Activated naive CD4-positive, alpha-beta T cell treated with anti-CD3 and anti-CD28 coated beads for 36 hours (primary cell): ENCODE measurements around the gene PJVK. TPM values are rescaled to one million over a fixed set of nuclear protein-coding genes. Genes with fewer than 3 reads are reported as not detected.
"Not testable (repeated sequence)": the region's sequence is repeated elsewhere in the genome, so short reads cannot be mapped to it uniquely, and the experiment has no call there.

Source experiments
- CTCF ChIA-PET: fragments of 350-600 bp; sonication (Branson Sonifier 250); formaldehyde crosslinking; loops from one replicate; lab custom pipeline; 2021; ENCODE audit warnings: antibody characterized with exemption; lab: Charles Lee
- DNase-seq: peaks from one replicate; pipeline ENCODE4 v3.0.0-alpha.2; 2020
- H3K27ac Mint-ChIP-seq: one replicate; pipeline ENCODE4 v1.8.0; 2021; ENCODE audit warnings: mild to moderate bottlenecking, mixed read lengths
- H3K27me3 Mint-ChIP-seq: one replicate; pipeline ENCODE4 v1.8.0; 2021; ENCODE audit warnings: low read depth, mixed read lengths
- H3K36me3 Mint-ChIP-seq: one replicate; pipeline ENCODE4 v1.8.0; 2021; ENCODE audit warnings: low read depth, mixed read lengths
- H3K4me1 Mint-ChIP-seq: one replicate; pipeline ENCODE4 v1.8.0; 2021; ENCODE audit warnings: low read depth, mixed read lengths
- H3K4me3 Mint-ChIP-seq: one replicate; pipeline ENCODE4 v1.8.0; 2021; ENCODE audit warnings: mild to moderate bottlenecking, moderate library complexity, mixed read lengths
- H3K9me3 Mint-ChIP-seq: one replicate; pipeline ENCODE4 v1.8.0; 2021; ENCODE audit warnings: mixed read lengths
- intact Hi-C: fragments of 100-400 bp; cut with micrococcal nuclease; formaldehyde crosslinking; loops from one replicate; pipeline ENCODE4 v1.15.1; 2023
- total RNA-seq, 2 experiments: library from RNA; stranded (reverse); gene quantifications; one replicate each; pipeline ENCODE4 v1.2.3, GENCODE V29; 2021

PJVK gene
- total RNA-seq, 2 experiments from 2014 or later: 2.0 to 2.4 TPM

GRCh38 chr2:178417916-178418315 is 33.3 kb upstream of the PJVK start:
- Mint-ChIP-seq H3K36me3 (peaks cover 4% of the 10 kb centered on the region), H3K9me3 (no peaks in the 10 kb centered on the region), H3K27ac (no peak overlapping the region), H3K4me3 (no peak overlapping the region), H3K4me1 (peaks cover 12% of the 10 kb centered on the region), H3K27me3 (no peaks in the 10 kb centered on the region)
- intact Hi-C loops: no loop called here
- CTCF ChIA-PET: interaction anchor here (2.3 to 5.8 kb wide), 2 partner anchors 13 to 21 kb away, joined by 7 to 59 read pairs; no protein-coding TSS in a partner anchor
- no peak for DNase-seq

- Mint-ChIP-seq H3K27me3 (no peaks in the 10 kb centered on the region), H3K4me1 (peaks cover 7% of the 10 kb centered on the region), H3K36me3 (peaks cover 4% of the 10 kb centered on the region), H3K27ac (no peak overlapping the region), H3K4me3 (no peak overlapping the region), H3K9me3 (no peaks in the 10 kb centered on the region)
- DNase-seq: no peak
- CTCF ChIA-PET: interaction anchor here (1.0 to 2.3 kb wide), 5 partner anchors 13 to 30 kb away, joined by 4 to 9 read pairs (median 4); no protein-coding TSS in a partner anchor
- intact Hi-C loops: no loop called here
Measured at GRCh38 chr2:178418426-178418825, 32.8 kb upstream of the PJVK start.

- H3K27ac Mint-ChIP-seq: no peak overlapping the region
Measured at GRCh38 chr2:178419123-178419522, 32.1 kb upstream of the PJVK start.

GRCh38 chr2:178420463-178420999 is 30.6 kb upstream of the PJVK start:
- CTCF ChIA-PET: interaction anchor here (0.7 to 1.7 kb wide), 4 partner anchors 24 to 436 kb away, joined by 3 to 9 read pairs (median 5); partner anchors contain the start of gene RBM45
- intact Hi-C loops: no loop called here
- H3K27me3 Mint-ChIP-seq: no peaks in the 10 kb centered on the region

More at GRCh38 chr2:178419123-178419522, 32.1 kb upstream of the PJVK start:
- DNase-seq: no peak
- H3K27me3 Mint-ChIP-seq: no peaks in the 10 kb centered on the region
- intact Hi-C loops: no loop called here
- H3K9me3 Mint-ChIP-seq: peaks cover under 1% of the 10 kb centered on the region
- no peak overlapping the region for H3K4me3 Mint-ChIP-seq
- peaks cover 7% of the 10 kb centered on the region for H3K4me1 Mint-ChIP-seq
- H3K36me3 Mint-ChIP-seq: peaks cover 9% of the 10 kb centered on the region
- CTCF ChIA-PET: interaction anchor here (1.0 to 2.3 kb wide), 7 partner anchors 12 to 55 kb away, joined by 3 to 9 read pairs (median 4); no protein-coding TSS in a partner anchor

GRCh38 chr2:178422097-178422496 is 29.1 kb upstream of the PJVK start:
- H3K4me3 Mint-ChIP-seq: no peak overlapping the region
- peaks cover 34% of the 10 kb centered on the region for H3K36me3 Mint-ChIP-seq
- H3K9me3 Mint-ChIP-seq: peaks cover 23% of the 10 kb centered on the region
- no peaks in the 10 kb centered on the region for H3K27me3 Mint-ChIP-seq
- CTCF ChIA-PET: no interaction called here
- DNase-seq: no peak
- no peak overlapping the region for H3K27ac Mint-ChIP-seq
- intact Hi-C loops: no loop called here
- H3K4me1 Mint-ChIP-seq: no peaks in the 10 kb centered on the region

More at GRCh38 chr2:178420463-178420999, 30.6 kb upstream of the PJVK start:
- no peaks in the 10 kb centered on the region for H3K4me1 Mint-ChIP-seq
- no peak overlapping the region for H3K4me3 Mint-ChIP-seq
- H3K27ac Mint-ChIP-seq: no peak overlapping the region
- H3K36me3 Mint-ChIP-seq: peaks cover 20% of the 10 kb centered on the region
- DNase-seq: no peak
- peaks cover 14% of the 10 kb centered on the region for H3K9me3 Mint-ChIP-seq

GRCh38 chr2:178423746-178424145 is 27.4 kb upstream of the PJVK start:
- H3K4me1 Mint-ChIP-seq, H3K27ac Mint-ChIP-seq, intact Hi-C loops, H3K27me3 Mint-ChIP-seq, H3K4me3 Mint-ChIP-seq, DNase-seq: not testable (repeated sequence)
- Mint-ChIP-seq H3K36me3 (peaks cover 48% of the 10 kb centered on the region), H3K9me3 (peaks cover 24% of the 10 kb centered on the region)
- CTCF ChIA-PET: interaction anchor here (0.8 kb wide), 1 partner anchor 9 kb away, joined by 4 read pairs; no protein-coding TSS in a partner anchor

GRCh38 chr2:178425255-178425827 is 25.8 kb upstream of the PJVK start:
- Mint-ChIP-seq H3K4me1 (no peaks in the 10 kb centered on the region), H3K36me3 (peaks cover 59% of the 10 kb centered on the region), H3K27me3 (no peaks in the 10 kb centered on the region), H3K4me3 (no peak overlapping the region), H3K9me3 (peaks cover 24% of the 10 kb centered on the region), H3K27ac (no peak overlapping the region)
- CTCF ChIA-PET: no interaction called here
- no peak for DNase-seq
- intact Hi-C loops: no loop called here

- CTCF ChIA-PET: no interaction called here
- H3K27ac Mint-ChIP-seq: no peak overlapping the region
- H3K9me3 Mint-ChIP-seq: peaks cover 24% of the 10 kb centered on the region
- no peak for DNase-seq
- peaks cover 62% of the 10 kb centered on the region for H3K36me3 Mint-ChIP-seq
- intact Hi-C loops: loop anchor here (2.0 kb wide), 1 partner anchor 22 kb away; no protein-coding TSS in a partner anchor
- H3K4me1 Mint-ChIP-seq: no peaks in the 10 kb centered on the region
- no peak overlapping the region for H3K4me3 Mint-ChIP-seq
- no peaks in the 10 kb centered on the region for H3K27me3 Mint-ChIP-seq
Measured at GRCh38 chr2:178426388-178426787, 24.8 kb upstream of the PJVK start.

GRCh38 chr2:178427458-178427857 is 23.7 kb upstream of the PJVK start:
- Mint-ChIP-seq H3K27ac (no peak overlapping the region), H3K27me3 (no peaks in the 10 kb centered on the region), H3K4me1 (no peaks in the 10 kb centered on the region), H3K36me3 (peaks cover 64% of the 10 kb centered on the region), H3K4me3 (no peak overlapping the region), H3K9me3 (peaks cover 24% of the 10 kb centered on the region)
- DNase-seq: no peak
- intact Hi-C loops: loop anchor here (2.0 kb wide), 1 partner anchor 21 kb away; no protein-coding TSS in a partner anchor
- CTCF ChIA-PET: interaction anchor here (0.6 kb wide), 1 partner anchor 31 kb away, joined by 4 read pairs; no protein-coding TSS in a partner anchor

- no peak overlapping the region for H3K27ac Mint-ChIP-seq
- CTCF ChIA-PET: interaction anchor here (0.7 to 1.3 kb wide), 2 partner anchors 9 to 13 kb away, joined by 3 to 4 read pairs; no protein-coding TSS in a partner anchor
- H3K36me3 Mint-ChIP-seq: peaks cover 61% of the 10 kb centered on the region
- no peaks in the 10 kb centered on the region for H3K27me3 Mint-ChIP-seq
- no peak for DNase-seq
- peaks cover 24% of the 10 kb centered on the region for H3K9me3 Mint-ChIP-seq
- no peaks in the 10 kb centered on the region for H3K4me1 Mint-ChIP-seq
- intact Hi-C loops: no loop called here
- H3K4me3 Mint-ChIP-seq: no peak overlapping the region
Measured at GRCh38 chr2:178428396-178428806, 22.8 kb upstream of the PJVK start.

- Mint-ChIP-seq H3K36me3 (peaks cover 60% of the 10 kb centered on the region), H3K4me3 (no peak overlapping the region), H3K27ac (no peak overlapping the region), H3K4me1 (no peaks in the 10 kb centered on the region), H3K27me3 (no peaks in the 10 kb centered on the region), H3K9me3 (peaks cover 21% of the 10 kb centered on the region)
- DNase-seq: no peak
- intact Hi-C loops: no loop called here
- CTCF ChIA-PET: interaction anchor here (1.3 kb wide), 1 partner anchor 10 kb away, joined by 4 read pairs; no protein-coding TSS in a partner anchor
Measured at GRCh38 chr2:178429336-178429735, 21.8 kb upstream of the PJVK start.

- CTCF ChIA-PET: no interaction called here
- H3K27me3 Mint-ChIP-seq: no peaks in the 10 kb centered on the region
- no peaks in the 10 kb centered on the region for H3K9me3 Mint-ChIP-seq
- intact Hi-C loops: no loop called here
- no peaks in the 10 kb centered on the region for H3K4me1 Mint-ChIP-seq
- peaks cover 36% of the 10 kb centered on the region for H3K36me3 Mint-ChIP-seq
- no peak overlapping the region for H3K27ac Mint-ChIP-seq
- H3K4me3 Mint-ChIP-seq: no peak overlapping the region
- no peak for DNase-seq
Measured at GRCh38 chr2:178436662-178437061, 14.5 kb upstream of the PJVK start.
